ENCODE measurements around the gene NHSL2. TPM values are rescaled to one million over a fixed set of nuclear protein-coding genes. Genes with fewer than 3 reads are reported as not detected.

NHSL2 gene
- total RNA-seq, 1 experiment from 2014 or later = 0.29 TPM

- H3K27ac ChIP-seq = no peak overlapping the region
- H3K4me1 ChIP-seq (replicated peaks) = no peaks in the 10 kb centered on the region
- no peaks in the 10 kb centered on the region for H3K9me3 ChIP-seq (replicated peaks)
- no peak for DNase-seq (ENCODE audit: low read depth in 1 of 2, low spot score in 2 of 2)
- no peaks in the 10 kb centered on the region for H3K27me3 ChIP-seq (replicated peaks)
- H3K4me3 ChIP-seq = no peak overlapping the region
- H3K36me3 ChIP-seq = no peaks in the 10 kb centered on the region
Measured at GRCh38 chrX:72081605-72082320, 171.1 kb downstream of the NHSL2 start.

DNA sequence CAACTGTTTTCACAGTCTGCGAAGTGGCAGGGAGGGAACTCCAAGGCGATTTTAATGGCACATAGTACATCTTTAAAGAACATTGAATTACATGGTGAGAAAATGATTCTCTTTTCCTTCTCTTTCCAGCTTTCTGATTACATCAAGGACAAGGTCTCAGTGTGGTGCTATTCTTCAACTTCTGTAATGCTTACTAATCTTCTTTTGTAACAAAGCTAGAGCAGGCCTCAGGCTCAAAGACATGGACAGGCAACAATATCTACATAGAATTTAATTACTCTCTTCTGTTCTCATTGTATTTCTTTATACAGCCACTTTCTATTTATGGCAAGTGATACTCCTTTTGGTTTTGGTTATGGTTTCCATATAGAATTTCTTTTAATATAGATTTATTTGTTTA is 172.6 kb downstream of the NHSL2 start:
- no peak for DNase-seq (ENCODE audit: low read depth in 1 of 2, low spot score in 2 of 2)
- Histone ChIP-seq H3K4me1 (replicated peaks) (no peaks in the 10 kb centered on the region), H3K27me3 (replicated peaks) (no peaks in the 10 kb centered on the region), H3K27ac (no peak overlapping the region), H3K4me3 (no peak overlapping the region), H3K36me3 (no peaks in the 10 kb centered on the region), H3K9me3 (replicated peaks) (no peaks in the 10 kb centered on the region)

GRCh38 chrX:72084114-72084513 is 173.5 kb downstream of the NHSL2 start:
- no peaks in the 10 kb centered on the region for H3K27me3 ChIP-seq (replicated peaks)
- H3K9me3 ChIP-seq (replicated peaks) = no peaks in the 10 kb centered on the region
- no peaks in the 10 kb centered on the region for H3K36me3 ChIP-seq
- H3K27ac ChIP-seq = no peak overlapping the region
- no peak overlapping the region for H3K4me3 ChIP-seq
- H3K4me1 ChIP-seq (replicated peaks) = no peaks in the 10 kb centered on the region
- no peak for DNase-seq (ENCODE audit: low read depth in 1 of 2, low spot score in 2 of 2)

- Histone ChIP-seq H3K36me3 (no peaks in the 10 kb centered on the region), H3K27ac (no peak overlapping the region), H3K4me1 (replicated peaks) (no peaks in the 10 kb centered on the region), H3K4me3 (no peak overlapping the region), H3K9me3 (replicated peaks) (no peaks in the 10 kb centered on the region), H3K27me3 (replicated peaks) (no peaks in the 10 kb centered on the region)
- no peak for DNase-seq (ENCODE audit: low read depth in 1 of 2, low spot score in 2 of 2)
Measured at GRCh38 chrX:72086995-72087394, 176.3 kb downstream of the NHSL2 start.

DNA sequence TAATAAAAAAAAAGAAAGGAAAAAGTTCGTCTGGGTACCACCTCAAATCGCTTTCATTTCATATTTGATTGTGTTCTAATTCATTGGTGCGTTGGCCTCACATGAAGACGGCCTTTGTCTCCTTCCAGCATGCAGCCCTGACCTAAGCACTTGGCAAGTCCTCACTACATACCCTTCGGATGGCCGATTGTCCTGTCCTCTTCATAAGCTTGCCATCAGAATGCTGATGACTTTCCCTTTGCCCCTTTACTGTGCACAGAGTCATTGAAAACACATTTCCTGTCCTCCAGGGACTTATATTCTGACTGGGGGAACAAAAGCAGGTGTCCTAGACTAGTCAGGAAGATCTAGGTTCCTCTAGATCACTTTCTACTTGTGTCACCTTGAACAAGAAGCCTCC is 178.1 kb downstream of the NHSL2 start:
- Histone ChIP-seq H3K27ac (no peak overlapping the region), H3K27me3 (replicated peaks) (no peaks in the 10 kb centered on the region), H3K4me1 (replicated peaks) (no peaks in the 10 kb centered on the region), H3K36me3 (no peaks in the 10 kb centered on the region), H3K4me3 (no peak overlapping the region), H3K9me3 (replicated peaks) (no peaks in the 10 kb centered on the region)
- DNase-seq (ENCODE audit: low read depth in 1 of 2, low spot score in 2 of 2) = no peak

DNA sequence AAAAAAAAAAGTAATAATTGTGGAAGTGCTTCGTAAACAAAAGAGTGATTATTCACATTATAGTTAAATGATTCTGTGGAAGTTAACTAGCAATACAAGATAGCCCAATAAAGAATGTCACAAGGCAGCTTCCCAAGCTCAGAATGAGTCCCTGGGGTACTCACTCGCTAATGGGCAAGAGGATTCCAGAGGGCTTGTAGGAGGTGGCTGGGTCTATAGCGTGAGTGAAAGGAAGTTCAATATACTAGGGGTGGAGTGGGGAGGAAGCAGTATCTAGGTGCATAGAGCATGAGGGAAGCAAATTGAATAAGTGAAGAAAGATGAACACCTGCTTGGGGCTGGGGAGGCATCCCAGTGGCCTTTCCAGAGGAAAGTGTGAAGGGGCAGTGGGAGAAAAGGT is 178.6 kb downstream of the NHSL2 start:
- Histone ChIP-seq H3K36me3 (no peaks in the 10 kb centered on the region), H3K27me3 (replicated peaks) (no peaks in the 10 kb centered on the region), H3K4me3 (no peak overlapping the region), H3K27ac (no peak overlapping the region), H3K9me3 (replicated peaks) (no peaks in the 10 kb centered on the region), H3K4me1 (replicated peaks) (no peaks in the 10 kb centered on the region)
- DNase-seq (ENCODE audit: low read depth in 1 of 2, low spot score in 2 of 2) = no peak

DNA sequence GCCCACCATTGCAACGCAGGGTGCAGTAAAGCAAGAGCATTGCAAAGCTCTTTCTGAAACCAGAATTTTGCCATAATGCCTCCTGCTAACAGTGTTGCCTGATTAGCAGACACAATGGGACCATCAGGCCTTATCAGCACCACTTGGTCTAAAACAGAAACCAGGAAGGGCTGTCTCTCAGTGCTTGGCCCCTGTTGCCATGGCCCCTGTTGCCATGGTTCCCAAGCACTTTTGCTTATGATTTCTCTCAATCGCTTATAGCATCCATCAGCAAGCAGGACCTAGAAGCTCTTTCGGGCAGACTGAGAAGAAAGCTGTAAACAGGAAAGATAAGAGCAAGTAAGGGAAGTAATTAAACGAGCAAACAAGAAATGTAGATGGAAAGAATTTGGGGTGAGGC is 184.2 kb downstream of the NHSL2 start:
- Histone ChIP-seq H3K9me3 (replicated peaks) (no peaks in the 10 kb centered on the region), H3K4me1 (replicated peaks) (no peaks in the 10 kb centered on the region), H3K27ac (no peak overlapping the region), H3K36me3 (no peaks in the 10 kb centered on the region), H3K4me3 (no peak overlapping the region), H3K27me3 (replicated peaks) (no peaks in the 10 kb centered on the region)
- DNase-seq (ENCODE audit: low read depth in 1 of 2, low spot score in 2 of 2) = no peak

GRCh38 chrX:72095370-72095769 is 184.7 kb downstream of the NHSL2 start:
- H3K27ac ChIP-seq = no peak overlapping the region
- no peaks in the 10 kb centered on the region for H3K27me3 ChIP-seq (replicated peaks)
- DNase-seq (ENCODE audit: low read depth in 1 of 2, low spot score in 2 of 2) = no peak
- H3K4me1 ChIP-seq (replicated peaks) = no peaks in the 10 kb centered on the region
- H3K4me3 ChIP-seq = no peak overlapping the region
- H3K36me3 ChIP-seq = no peaks in the 10 kb centered on the region
- no peaks in the 10 kb centered on the region for H3K9me3 ChIP-seq (replicated peaks)

DNA sequence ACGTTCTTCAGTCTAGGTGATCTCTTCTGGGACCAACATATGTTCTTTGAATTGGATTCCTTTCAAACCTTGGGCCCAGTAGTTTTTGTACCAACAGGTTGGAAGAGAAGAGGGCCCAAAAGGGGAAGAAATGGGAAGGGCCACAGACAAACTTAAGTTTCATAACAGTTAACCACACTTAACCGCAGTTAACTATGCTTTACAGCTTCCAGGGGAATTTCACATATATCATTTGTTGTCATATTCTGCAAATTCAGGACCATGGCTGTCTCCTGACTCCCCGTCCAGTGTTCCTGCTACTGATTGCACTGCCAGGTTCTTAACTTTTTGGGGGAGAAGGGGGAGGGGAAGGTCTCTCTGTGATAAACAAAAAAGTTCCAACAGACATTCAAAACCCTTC is 186.5 kb downstream of the NHSL2 start:
- H3K4me1 ChIP-seq (replicated peaks) = no peaks in the 10 kb centered on the region
- no peaks in the 10 kb centered on the region for H3K36me3 ChIP-seq
- H3K9me3 ChIP-seq (replicated peaks) = no peaks in the 10 kb centered on the region
- H3K4me3 ChIP-seq = no peak overlapping the region
- no peaks in the 10 kb centered on the region for H3K27me3 ChIP-seq (replicated peaks)
- H3K27ac ChIP-seq = no peak overlapping the region
- no peak for DNase-seq (ENCODE audit: low read depth in 1 of 2, low spot score in 2 of 2)

DNA sequence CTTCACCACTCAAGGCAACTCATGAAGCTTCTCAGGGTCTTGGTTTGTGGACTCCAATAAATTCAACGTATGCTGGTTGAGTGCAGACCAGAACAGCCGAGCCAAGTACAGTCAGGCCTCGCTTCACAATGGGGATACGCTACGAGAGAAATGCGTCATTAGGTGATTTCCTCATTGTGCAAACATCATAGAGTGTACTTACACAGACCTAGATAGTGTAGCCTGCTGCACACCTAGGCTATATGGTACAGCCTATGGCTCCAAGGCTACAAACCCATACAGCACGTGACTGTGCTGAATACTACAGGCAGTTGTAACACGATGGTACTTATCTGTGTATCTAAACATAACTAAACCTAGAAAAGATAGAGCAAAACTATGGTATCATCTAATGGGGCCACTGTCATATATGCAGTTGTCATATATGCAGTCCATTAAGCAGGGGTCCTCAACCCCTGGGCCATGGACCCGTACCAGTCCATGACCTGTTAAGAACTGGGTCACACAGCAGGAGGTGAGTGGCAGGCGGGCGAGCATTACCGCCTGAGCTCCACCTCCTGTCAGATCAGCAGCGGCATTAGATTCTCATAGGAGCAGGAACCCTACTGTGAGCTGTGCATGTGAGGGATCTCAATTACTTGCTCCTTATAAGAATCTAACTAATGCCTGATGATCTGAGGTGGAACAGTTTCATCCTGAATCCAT is 189.6 kb downstream of the NHSL2 start:
- H3K4me1 ChIP-seq (replicated peaks) = no peaks in the 10 kb centered on the region
- H3K36me3 ChIP-seq = no peaks in the 10 kb centered on the region
- H3K27me3 ChIP-seq (replicated peaks) = no peaks in the 10 kb centered on the region
- DNase-seq (ENCODE audit: low read depth in 1 of 2, low spot score in 2 of 2) = no peak
- H3K27ac ChIP-seq = no peak overlapping the region
- H3K4me3 ChIP-seq = no peak overlapping the region
- H3K9me3 ChIP-seq (replicated peaks) = no peaks in the 10 kb centered on the region

GRCh38 chrX:72100824-72101351 is 190.2 kb downstream of the NHSL2 start:
- no peaks in the 10 kb centered on the region for H3K27me3 ChIP-seq (replicated peaks)
- H3K4me1 ChIP-seq (replicated peaks) = no peaks in the 10 kb centered on the region
- H3K4me3 ChIP-seq = no peak overlapping the region
- H3K36me3 ChIP-seq = no peaks in the 10 kb centered on the region
- no peaks in the 10 kb centered on the region for H3K9me3 ChIP-seq (replicated peaks)
- H3K27ac ChIP-seq = no peak overlapping the region
- no peak for DNase-seq (ENCODE audit: low read depth in 1 of 2, low spot score in 2 of 2)

DNA sequence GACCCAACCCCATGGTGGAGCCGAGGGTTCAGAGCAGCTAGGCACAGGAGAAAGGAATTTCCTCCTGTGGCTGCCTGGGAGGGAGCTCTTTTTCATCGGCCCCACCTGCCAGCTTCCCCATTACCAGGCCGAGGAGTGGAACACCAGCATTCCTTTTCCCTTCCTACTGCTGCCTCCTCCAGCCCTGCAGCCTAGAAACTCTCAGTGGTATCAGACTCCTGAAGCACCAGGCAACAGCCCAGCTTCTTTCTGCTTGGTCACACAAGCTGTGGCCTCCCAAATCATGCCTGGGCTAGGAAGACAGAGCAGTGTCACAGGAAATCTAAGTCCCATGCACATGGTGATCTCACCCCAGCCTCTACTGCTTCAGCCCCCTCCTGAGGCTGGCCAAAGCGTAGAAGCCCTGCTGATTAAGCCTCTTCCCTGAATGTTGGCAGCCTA is 191.0 kb downstream of the NHSL2 start:
- Histone ChIP-seq H3K36me3 (no peaks in the 10 kb centered on the region), H3K27me3 (replicated peaks) (no peaks in the 10 kb centered on the region), H3K27ac (no peak overlapping the region), H3K9me3 (replicated peaks) (no peaks in the 10 kb centered on the region), H3K4me3 (no peak overlapping the region), H3K4me1 (replicated peaks) (no peaks in the 10 kb centered on the region)
- DNase-seq (ENCODE audit: low read depth in 1 of 2, low spot score in 2 of 2) = no peak

DNA sequence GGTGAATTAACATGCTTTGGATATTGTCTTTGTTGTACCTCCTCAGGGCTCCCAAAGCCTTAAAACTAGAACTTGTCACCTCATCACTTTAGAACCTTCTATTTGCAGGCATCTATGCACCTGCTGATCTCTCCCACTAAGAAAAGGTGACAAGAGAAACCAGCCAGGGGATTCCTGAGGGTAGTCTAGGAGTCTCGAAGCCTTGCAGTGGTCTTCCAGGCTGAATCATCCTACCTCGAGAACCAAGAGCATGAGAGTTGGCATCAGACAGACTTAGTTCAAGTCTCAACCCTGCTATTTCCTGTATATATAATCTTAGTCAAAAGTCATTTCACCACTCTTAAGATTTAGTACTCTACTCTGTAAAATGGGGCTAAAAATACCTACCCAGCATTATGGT is 191.5 kb downstream of the NHSL2 start:
- Histone ChIP-seq H3K4me3 (no peak overlapping the region), H3K27me3 (replicated peaks) (no peaks in the 10 kb centered on the region), H3K27ac (no peak overlapping the region), H3K36me3 (no peaks in the 10 kb centered on the region), H3K4me1 (replicated peaks) (no peaks in the 10 kb centered on the region), H3K9me3 (replicated peaks) (no peaks in the 10 kb centered on the region)
- DNase-seq (ENCODE audit: low read depth in 1 of 2, low spot score in 2 of 2) = no peak

DNA sequence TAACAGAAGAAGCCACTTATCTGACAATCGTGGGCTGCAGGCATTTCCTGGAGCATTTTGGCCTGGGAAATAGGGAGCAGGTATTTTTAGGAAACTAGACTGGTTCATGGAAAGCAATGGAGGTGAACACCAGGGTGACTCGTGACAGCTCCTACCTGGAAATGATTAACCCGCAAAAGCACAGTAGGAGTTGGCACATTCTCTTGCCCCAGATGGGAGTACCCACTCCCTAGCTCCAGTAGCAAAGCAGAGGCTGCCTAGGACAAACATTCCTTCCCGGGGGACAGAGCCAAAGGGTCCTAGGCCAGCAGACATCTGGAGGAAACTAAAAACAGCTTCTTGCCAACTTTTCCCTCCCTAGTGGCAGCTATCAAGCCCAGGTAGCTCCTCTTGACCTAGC is 192.1 kb downstream of the NHSL2 start:
- no peaks in the 10 kb centered on the region for H3K4me1 ChIP-seq (replicated peaks)
- H3K36me3 ChIP-seq = no peaks in the 10 kb centered on the region
- H3K27me3 ChIP-seq (replicated peaks) = no peaks in the 10 kb centered on the region

More for the DNA sequence above, 192.1 kb downstream of the NHSL2 start:
- no peak for DNase-seq (ENCODE audit: low read depth in 1 of 2, low spot score in 2 of 2)
- H3K4me3 ChIP-seq = no peak overlapping the region
- H3K27ac ChIP-seq = no peak overlapping the region
- no peaks in the 10 kb centered on the region for H3K9me3 ChIP-seq (replicated peaks)

Data from SJSA1 (cell line).